ENCODE measurements around the gene CERCAM. TPM values are rescaled to one million over a fixed set of nuclear protein-coding genes. Genes with fewer than 3 reads are reported as not detected.

CERCAM gene
- polyA plus RNA-seq, 1 donor from 2014 or later: 1.1 TPM

DNA sequence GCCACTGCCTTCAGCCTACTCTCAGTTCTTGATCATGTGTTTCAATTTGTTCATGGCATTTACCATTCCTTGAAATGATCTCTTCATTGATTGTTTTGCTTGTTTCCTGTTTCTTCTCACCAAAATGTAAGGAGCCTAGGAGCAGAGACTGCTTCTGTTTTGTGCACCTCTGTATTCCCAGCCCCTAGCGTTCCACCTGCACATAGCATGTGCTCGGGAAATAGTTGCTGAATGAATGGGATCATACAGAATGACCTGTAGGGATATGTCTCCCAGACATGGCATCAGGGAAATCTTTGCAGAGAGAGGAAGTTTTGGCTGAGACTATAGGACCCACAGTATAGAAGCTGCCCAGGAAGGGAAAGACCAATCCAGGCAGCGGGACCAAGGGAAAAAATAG, 6.2 kb upstream of the CERCAM start:
- H3K9me2 ChIP-seq (ENCODE audit: insufficient read depth, low read length): no peaks in the 10 kb centered on the region
- no peak overlapping the region for H2AFZ ChIP-seq (ENCODE audit: low read depth, low read length)
- no peaks in the 10 kb centered on the region for H3K36me3 ChIP-seq (ENCODE audit: insufficient read depth, low read length)
- H3K27ac ChIP-seq (ENCODE audit: low read length): no peak overlapping the region
- H4K20me1 ChIP-seq (ENCODE audit: insufficient read depth): no peaks in the 10 kb centered on the region
- no peaks in the 10 kb centered on the region for H3F3A ChIP-seq (ENCODE audit: insufficient read depth, low read length, poor library complexity, severe bottlenecking)
- H3K4me2 ChIP-seq (ENCODE audit: low read length): no peak overlapping the region
- TF ChIP-seq CTCF (IDR thresholded peaks at IDR 0.05; ENCODE audit: poor library complexity, severe bottlenecking) (peak; percentile 21), RAD21 (conservative IDR thresholded peaks at IDR 0.05) (no peak)
- no peak overlapping the region for H3K4me3 ChIP-seq (ENCODE audit: low read length)
- H3K27me3 ChIP-seq (ENCODE audit: insufficient read depth, low read depth, low read length): peaks cover 67% of the 10 kb centered on the region
- no peaks in the 10 kb centered on the region for H3K79me2 ChIP-seq (replicated peaks; ENCODE audit: insufficient read depth, low read length)
- H3K9ac ChIP-seq (ENCODE audit: low read length): no peak overlapping the region
- H3K9me3 ChIP-seq (ENCODE audit: low read length): no peaks in the 10 kb centered on the region

- H3K27me3 ChIP-seq (ENCODE audit: insufficient read depth, low read depth, low read length): peaks cover 68% of the 10 kb centered on the region
- no peaks in the 10 kb centered on the region for H3K36me3 ChIP-seq (ENCODE audit: insufficient read depth, low read length)
- H3F3A ChIP-seq (ENCODE audit: insufficient read depth, low read length, poor library complexity, severe bottlenecking): no peaks in the 10 kb centered on the region
- H3K27ac ChIP-seq (ENCODE audit: low read length): no peak overlapping the region
- H4K20me1 ChIP-seq (ENCODE audit: insufficient read depth): no peaks in the 10 kb centered on the region
- TF ChIP-seq EP300 (conservative IDR thresholded peaks at IDR 0.05; ENCODE audit: poor library complexity, severe bottlenecking) (no peak), POLR2AphosphoS5 (IDR thresholded peaks at IDR 0.05) (no peak), TAF1 (IDR thresholded peaks at IDR 0.05; ENCODE audit: low read depth) (no peak), SMC3 (conservative IDR thresholded peaks at IDR 0.05; ENCODE audit: poor library complexity) (no peak), RAD21 (conservative IDR thresholded peaks at IDR 0.05) (no peak), REST (IDR thresholded peaks at IDR 0.05; ENCODE audit: borderline replicate concordance) (no peak), MXI1 (conservative IDR thresholded peaks at IDR 0.05; ENCODE audit: poor library complexity, severe bottlenecking) (no peak), EZH2 (IDR thresholded peaks at IDR 0.05; ENCODE audit: borderline replicate concordance, insufficient read depth, low read length, poor library complexity, severe bottlenecking) (no peak), CTCF (IDR thresholded peaks at IDR 0.05; ENCODE audit: poor library complexity, severe bottlenecking) (no peak)
- no peaks in the 10 kb centered on the region for H3K9me3 ChIP-seq (ENCODE audit: low read length)
- H3K9me2 ChIP-seq (ENCODE audit: insufficient read depth, low read length): no peaks in the 10 kb centered on the region
- H3K4me2 ChIP-seq (ENCODE audit: low read length): no peak overlapping the region
- H2AFZ ChIP-seq (ENCODE audit: low read depth, low read length): no peak overlapping the region
- no peak overlapping the region for H3K4me3 ChIP-seq (ENCODE audit: low read length)
- no peaks in the 10 kb centered on the region for H3K79me2 ChIP-seq (replicated peaks; ENCODE audit: insufficient read depth, low read length)
- no peak overlapping the region for H3K9ac ChIP-seq (ENCODE audit: low read length)
Measured at GRCh38 chr9:128415281-128415680, 5.4 kb upstream of the CERCAM start.
